ENCODE measurements around the gene UNC13A.

UNC13A gene

GRCh38 chr19:17623224-17623935 lies 64.8 kb downstream of the UNC13A start:
- H3K4me3 Mint-ChIP-seq: no peak overlapping the region
- H3K27ac Mint-ChIP-seq: no peak overlapping the region
- H3K36me3 Mint-ChIP-seq (ENCODE audit: low read depth): no peaks in the 10 kb centered on the region
- no peak for DNase-seq
- TF ChIP-seq CTCF (IDR thresholded peaks at IDR 0.05): no peak
- peaks cover 22% of the 10 kb centered on the region for H3K9me3 Mint-ChIP-seq
- peaks cover 4% of the 10 kb centered on the region for H3K27me3 Mint-ChIP-seq (ENCODE audit: low read depth, poor library complexity)
- no peaks in the 10 kb centered on the region for H3K4me1 Mint-ChIP-seq

GRCh38 chr19:17620696-17621095 lies 67.5 kb downstream of the UNC13A start:
- peaks cover 5% of the 10 kb centered on the region for H3K27me3 Mint-ChIP-seq (ENCODE audit: low read depth, poor library complexity)
- TF ChIP-seq CTCF (IDR thresholded peaks at IDR 0.05): no peak
- no peak for DNase-seq
- H3K9me3 Mint-ChIP-seq: peaks cover 21% of the 10 kb centered on the region
- no peaks in the 10 kb centered on the region for H3K36me3 Mint-ChIP-seq (ENCODE audit: low read depth)
- H3K27ac Mint-ChIP-seq: no peak overlapping the region
- H3K4me3 Mint-ChIP-seq: no peak overlapping the region
- H3K4me1 Mint-ChIP-seq: peaks cover 6% of the 10 kb centered on the region

GRCh38 chr19:17618936-17619335 lies 69.2 kb downstream of the UNC13A start:
- H3K4me3 Mint-ChIP-seq: no peak overlapping the region
- no peak overlapping the region for H3K27ac Mint-ChIP-seq
- no peaks in the 10 kb centered on the region for H3K36me3 Mint-ChIP-seq (ENCODE audit: low read depth)
- DNase-seq: no peak
- H3K4me1 Mint-ChIP-seq: peaks cover 6% of the 10 kb centered on the region
- H3K27me3 Mint-ChIP-seq (ENCODE audit: low read depth, poor library complexity): peaks cover 5% of the 10 kb centered on the region
- TF ChIP-seq CTCF (IDR thresholded peaks at IDR 0.05): no peak
- peaks cover 17% of the 10 kb centered on the region for H3K9me3 Mint-ChIP-seq

GRCh38 chr19:17618281-17618903 lies 69.8 kb downstream of the UNC13A start:
- no peak for TF ChIP-seq CTCF (IDR thresholded peaks at IDR 0.05)
- Mint-ChIP-seq H3K27me3 (ENCODE audit: low read depth, poor library complexity) (peaks cover 5% of the 10 kb centered on the region), H3K4me1 (peaks cover 8% of the 10 kb centered on the region), H3K36me3 (ENCODE audit: low read depth) (no peaks in the 10 kb centered on the region), H3K4me3 (no peak overlapping the region), H3K27ac (no peak overlapping the region), H3K9me3 (peaks cover 17% of the 10 kb centered on the region)
- DNase-seq: no peak

- peaks cover 10% of the 10 kb centered on the region for H3K4me1 Mint-ChIP-seq
- H3K27ac Mint-ChIP-seq: no peak overlapping the region
- no peaks in the 10 kb centered on the region for H3K36me3 Mint-ChIP-seq (ENCODE audit: low read depth)
Observed at GRCh38 chr19:17617807-17618192, 70.4 kb downstream of the UNC13A start.

More at GRCh38 chr19:17617807-17618192, 70.4 kb downstream of the UNC13A start:
- TF ChIP-seq CTCF (IDR thresholded peaks at IDR 0.05): no peak
- no peak for DNase-seq
- peaks cover 15% of the 10 kb centered on the region for H3K9me3 Mint-ChIP-seq
- H3K27me3 Mint-ChIP-seq (ENCODE audit: low read depth, poor library complexity): peaks cover 5% of the 10 kb centered on the region
- no peak overlapping the region for H3K4me3 Mint-ChIP-seq

All from nephron progenitor cell (in vitro differentiated cells).